Measurements from ENCODE around the gene SUMO4. TPM values are rescaled to one million over a fixed set of nuclear protein-coding genes. Genes with fewer than 3 reads are reported as not detected.

Gene SUMO4
- total and polyA plus RNA-seq, 2 of the 8 experiments (the other 6 are each of a cell fraction or from before 2014, with no cell fraction given): 0.09 to 1.3 TPM

DNA sequence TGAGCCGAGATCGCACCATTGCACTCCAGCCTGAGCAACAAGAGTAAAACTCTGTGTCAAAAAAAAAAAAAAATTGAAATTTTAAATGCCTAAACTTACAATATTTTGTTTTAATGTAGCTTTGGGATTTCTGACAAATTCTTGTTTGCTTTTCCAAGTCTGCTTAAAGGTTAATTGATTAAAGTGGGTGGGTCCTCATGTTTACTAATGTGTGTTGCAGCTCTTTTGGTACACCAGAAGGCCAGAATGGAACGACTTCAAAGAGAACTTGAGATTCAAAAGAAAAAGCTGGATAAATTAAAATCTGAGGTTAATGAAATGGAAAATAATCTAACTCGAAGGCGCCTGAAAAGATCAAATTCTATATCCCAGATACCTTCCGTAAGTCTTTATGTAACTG is 2.7 kb upstream of the SUMO4 start:
- Histone ChIP-seq H3K18ac (ENCODE audit: extremely low read depth, low read length) (no peak overlapping the region), H2BK5ac (ENCODE audit: low read depth, low read length) (no peak overlapping the region), H2AK5ac (ENCODE audit: low read depth, low read length) (no peak overlapping the region), H3K23ac (ENCODE audit: insufficient read length) (no peak overlapping the region), H2BK20ac (ENCODE audit: low read length) (no peak overlapping the region), H3K4me2 (ENCODE audit: insufficient read depth in 1 of 2, low read depth in 2 of 2, low read length in 2 of 2) (no peak overlapping the region), H3K27me3 (replicated peaks in 1 of 4; ENCODE audit: control insufficient read depth in 3 of 4, extremely low read depth in 1 of 4, insufficient read depth in 3 of 4, low read length in 3 of 4) (no peaks in the 10 kb centered on the region), H2AFZ (ENCODE audit: low read length) (no peak overlapping the region), H3K9ac (replicated peaks in 1 of 4; ENCODE audit: extremely low read depth in 1 of 4, low read depth in 3 of 4, low read length in 3 of 4) (no peak overlapping the region), H3K9me3 (ENCODE audit: insufficient read depth in 2 of 2, low read depth in 1 of 2, low read length in 1 of 2) (no peaks in the 10 kb centered on the region), H3K79me2 (ENCODE audit: control insufficient read depth in 1 of 2, insufficient read depth in 2 of 2, low read length in 2 of 2) (peaks cover 0 to 17% of the 10 kb centered on the region in 2 experiments; a peak in 1 of 4 replicates), H3K27ac (ENCODE audit: low read depth, low read length) (no peak overlapping the region), H3K79me1 (ENCODE audit: low read depth, low read length) (no peaks in the 10 kb centered on the region; the same call in 1 of the 2 replicates), H4K20me1 (replicated peaks in 1 of 2; ENCODE audit: control insufficient read depth in 1 of 2, insufficient read depth in 2 of 2, low read length in 2 of 2) (no peaks in the 10 kb centered on the region), H3K4me1 (replicated peaks in 1 of 4; ENCODE audit: control insufficient read depth in 3 of 4, insufficient read depth in 4 of 4, low read length in 3 of 4) (no peaks in the 10 kb centered on the region), H3K14ac (ENCODE audit: insufficient read length) (no peak overlapping the region), H3K36me3 (ENCODE audit: control insufficient read depth in 2 of 4, insufficient read depth in 4 of 4, low read length in 3 of 4) (peaks cover 3 to 30% (median 7%) of the 10 kb centered on the region in 4 experiments; a peak in 7 of 8 replicates), H4K5ac (ENCODE audit: insufficient read length, low read depth, low read length) (no peak overlapping the region), H3K23me2 (ENCODE audit: low read depth, low read length) (no peaks in the 10 kb centered on the region), H2BK12ac (ENCODE audit: low read depth, low read length) (no peak overlapping the region), H3K4me3 (ENCODE audit: extremely low read depth in 1 of 4, insufficient read depth in 2 of 4, low read depth in 3 of 4, low read length in 4 of 4) (no peak overlapping the region), H4K8ac (ENCODE audit: extremely low read depth, insufficient read depth, low read length) (no peak overlapping the region), H2BK120ac (replicated peaks; ENCODE audit: low read depth, low read length) (no peak overlapping the region), H3K4ac (replicated peaks; ENCODE audit: insufficient read length, low read depth, low read length) (no peak overlapping the region), H3K56ac (replicated peaks; ENCODE audit: insufficient read length, low read depth, low read length) (no peak overlapping the region), H2BK15ac (ENCODE audit: low read length) (no peak overlapping the region), H4K91ac (replicated peaks; ENCODE audit: insufficient read length, low read length) (no peak overlapping the region)
- TF ChIP-seq JUND (IDR thresholded peaks at IDR 0.05; ENCODE audit: low read length) (no peak), RAD21 (IDR thresholded peaks at IDR 0.05 in 1 of 2, conservative IDR thresholded peaks at IDR 0.05 in 1 of 2; ENCODE audit: low read depth in 2 of 2, low read length in 2 of 2) (no peak), SP4 (IDR thresholded peaks at IDR 0.05; ENCODE audit: low read length) (no peak), CEBPB (IDR thresholded peaks at IDR 0.05; ENCODE audit: low read depth, low read length) (no peak)
- CTCF ChIA-PET (ENCODE audit: partially characterized antibody): interaction anchor here (0.6 to 1.2 kb wide), 6 partner anchors 8 to 315 kb away, joined by 3 to 4 read pairs (median 3); no protein-coding TSS in a partner anchor
- DNase-seq (ENCODE audit: low read depth in 1 of 2, low spot score in 2 of 2) (no peak), FAIRE-seq (no peak)
- WGBS, 2 experiments (ENCODE audit: extremely low coverage in 1 of 2, insufficient coverage in 1 of 2, insufficient read length in 1 of 2, insufficient replicate concordance in 2 of 2, low coverage in 1 of 2, low lambda C conversion rate in 2 of 2, missing lambda C conversion rate in 1 of 2): 93% methylated on average over 6 of the region's 6 CpGs; no CpG with 5 or more reads in 1 of the 2 experiments
- POLR2A ChIA-PET (ENCODE audit: partially characterized antibody): no interaction called here

Measured in H1 (cell line).